A549 (cell line): ENCODE results near the gene CNTNAP2. TPM values are rescaled to one million over a fixed set of nuclear protein-coding genes. Genes with fewer than 3 reads are reported as not detected.

Source experiments
- ATAC-seq, 2 experiments: fragments of 200-7000 bp in 1 of 2; fragments of >200 bp in 1 of 2; cut with Nextera tagmentation in 1 of 2; cut with Tn5 transposase in 1 of 2; 3 replicates each; pipeline versions ENCODE4 v1.8.0 to v1.9.1; 2018 to 2020; ENCODE audit warnings: mild to moderate bottlenecking in 1 of 2, moderate library complexity in 1 of 2
- CTCF ChIA-PET: fragments of 300-600 bp; sonication (Branson Sonifier 250); formaldehyde crosslinking; extraction: SDS; loops from one replicate; lab custom pipeline; 2021; ENCODE audit warnings: antibody characterized with exemption, inconsistent platforms; lab: Yijun Ruan, JAX
- POLR2A ChIA-PET: fragments of 350-600 bp; formaldehyde crosslinking; extraction: SDS; loops from one replicate; lab custom pipeline; 2021; ENCODE audit warnings: antibody characterized with exemption, inconsistent platforms; lab: Yijun Ruan, JAX
- DNase-seq, 2 experiments: peaks; one replicate each; pipeline versions ENCODE4 v3.0.0 to v3.0.0-alpha.2; 2011 to 2016; ENCODE audit warnings: low read depth in 1 of 2, low spot score in 1 of 2
- FAIRE-seq: peaks from 2 replicates; lab custom pipeline; 2011; peaks lifted over from hg19 to GRCh38; lab: Jason Lieb, UNC
- H3K27ac ChIP-seq, 2 experiments: fragments of >200 bp; sonication (Bioruptor Twin); formaldehyde crosslinking; 3 replicates each; pipeline ENCODE4 v1.5.1; 2016 to 2017
- H3K4me1 ChIP-seq: fragments of >200 bp; sonication (Bioruptor Twin); formaldehyde crosslinking; 3 replicates; pipeline ENCODE4 v1.6.1; 2016
- H3K4me2 ChIP-seq: fragments of >200 bp; sonication (Bioruptor Twin); formaldehyde crosslinking; 3 replicates; pipeline ENCODE4 v1.6.1; 2016
- H3K4me3 ChIP-seq: fragments of >200 bp; sonication (Bioruptor Twin); formaldehyde crosslinking; 3 replicates; pipeline ENCODE4 v1.5.1; 2016
- H3K9me3 ChIP-seq: fragments of >200 bp; sonication (Bioruptor Twin); formaldehyde crosslinking; 3 replicates; pipeline ENCODE4 v1.6.1; 2016
- CHD4 ChIP-seq: fragments of 200-600 bp; sonication (generic); IDR thresholded peaks from 2 replicates; pipeline ENCODE4 v1.6.1; 2016; ENCODE audit warnings: antibody characterized with exemption, mild to moderate bottlenecking, borderline replicate concordance
- EHF ChIP-seq: fragments of 250-450 bp; sonication (Bioruptor Pico); IDR thresholded peaks from 2 replicates; pipeline ENCODE4 v1.5.0; 2020; ENCODE audit warnings: mild to moderate bottlenecking
- EHMT2 ChIP-seq: fragments of 200-600 bp; sonication (generic); IDR thresholded peaks from 2 replicates; pipeline ENCODE4 v1.6.1; 2016; ENCODE audit warnings: antibody characterized with exemption, low read depth, mild to moderate bottlenecking, moderate library complexity
- ESRRA ChIP-seq: fragments of 150-350 bp; IDR thresholded peaks from 2 replicates; pipeline ENCODE4 v1.6.1; 2014; ENCODE audit warnings: mild to moderate bottlenecking, low read length, borderline replicate concordance
- FOXS1 ChIP-seq: fragments of 250-450 bp; sonication (Bioruptor Pico); IDR thresholded peaks from 2 replicates; pipeline ENCODE4 v1.5.0; 2020; ENCODE audit warnings: mild to moderate bottlenecking, moderate library complexity
- HDAC2 ChIP-seq: fragments of 200-600 bp; sonication (generic); IDR thresholded peaks from 2 replicates; pipeline ENCODE4 v1.6.1; 2016
- HOXA7 ChIP-seq: fragments of 250-450 bp; sonication (Bioruptor Pico); IDR thresholded peaks from 2 replicates; pipeline ENCODE4 v1.5.0; 2020; ENCODE audit warnings: mild to moderate bottlenecking, moderate library complexity
- HOXB5 ChIP-seq: fragments of 250-450 bp; sonication (Bioruptor Pico); IDR thresholded peaks from 2 replicates; pipeline ENCODE4 v1.5.0; 2020; ENCODE audit warnings: mild to moderate bottlenecking, moderate library complexity
- JUN ChIP-seq, 2 experiments: fragments of >200 bp; sonication (Bioruptor Twin); formaldehyde crosslinking; IDR thresholded peaks; 2 replicates in 1 of 2; 3 replicates in 1 of 2; pipeline ENCODE4 v1.6.1; 2016 to 2017
- JUNB ChIP-seq: fragments of >200 bp; sonication (Bioruptor Twin); formaldehyde crosslinking; IDR thresholded peaks from 2 replicates; pipeline ENCODE4 v1.6.1; 2016
- MAZ ChIP-seq: fragments of 150-350 bp; IDR thresholded peaks from 2 replicates; pipeline ENCODE4 v1.6.1; 2014; ENCODE audit warnings: antibody characterized with exemption, low read depth, low read length, borderline replicate concordance
- MYC ChIP-seq: IDR thresholded peaks from 2 replicates; pipeline ENCODE4 v1.6.1; 2012; ENCODE audit warnings: mild to moderate bottlenecking, inconsistent platforms, low read length, improper control_type of control experiment, borderline replicate concordance
- NPAS2 ChIP-seq: fragments of 250-450 bp; sonication (Bioruptor Pico); IDR thresholded peaks from 2 replicates; pipeline ENCODE4 v1.8.0; 2022; ENCODE audit warnings: mild to moderate bottlenecking, moderate library complexity, borderline replicate concordance
- NR3C1 ChIP-seq: fragments of >200 bp; sonication (Bioruptor Twin); formaldehyde crosslinking; IDR thresholded peaks from 3 replicates; pipeline ENCODE4 v1.6.1; 2017
- POLR2A ChIP-seq: IDR thresholded peaks from 2 replicates; pipeline ENCODE4 v1.6.1; 2012; ENCODE audit warnings: mild to moderate bottlenecking, low read length
- RNF2 ChIP-seq: fragments of 200-600 bp; sonication (generic); IDR thresholded peaks from 2 replicates; pipeline ENCODE4 v1.6.1; 2016; ENCODE audit warnings: low read depth, mild to moderate bottlenecking, antibody characterized with exemption, moderate library complexity, borderline replicate concordance
- SMC3 ChIP-seq: fragments of >200 bp; sonication (Bioruptor Twin); formaldehyde crosslinking; IDR thresholded peaks from 3 replicates; pipeline ENCODE4 v1.6.1; 2018; ENCODE audit warnings: inconsistent platforms
- SREBF2 ChIP-seq: fragments of 450-650 bp; IDR thresholded peaks from 2 replicates; pipeline ENCODE4 v1.6.1; 2014; ENCODE audit warnings: mild to moderate bottlenecking, moderate library complexity
- ZSCAN20 ChIP-seq: fragments of 250-450 bp; sonication (Bioruptor Pico); IDR thresholded peaks from 2 replicates; pipeline ENCODE4 v1.8.0; 2022; ENCODE audit warnings: mild to moderate bottlenecking, moderate library complexity
- WGBS: methylation state at CpG from one replicate; pipeline ENCODE4 v1.1.6; 2017; ENCODE audit errors: missing lambda C conversion rate; 5-methylcytosine and 5-hydroxymethylcytosine counted together
- polyA plus RNA-seq, 4 experiments: library from polyadenylated mRNA; depleted of rRNA in 3 of 4; stranded (reverse); fragments of >200 nt; fragmentation: RNase III in 1 of 4; extraction: RNeasy Plus Mini Kit Qiagen cat#74134 plus additional on column Dnase treatment in 1 of 4; gene quantifications; 2 replicates in 3 of 4; 3 replicates in 1 of 4; pipeline ENCODE4 v1.2.3, GENCODE V29; 2011 to 2017
- TF ChIP-seq, protein P1 (sequence below): fragments of 250-450 bp; sonication (Bioruptor Pico); IDR thresholded peaks from 2 replicates; pipeline ENCODE4 v1.5.0; 2020; ENCODE audit warnings: low read depth, mild to moderate bottlenecking, moderate library complexity
- TF ChIP-seq, protein P2 (sequence below): IDR thresholded peaks from 2 replicates; pipeline ENCODE4 v1.6.1; 2012; ENCODE audit warnings: low read depth, borderline replicate concordance
- TF ChIP-seq, protein P3 (sequence below): IDR thresholded peaks from 2 replicates; pipeline ENCODE4 v1.6.1; 2012
- TF ChIP-seq, protein P4 (sequence below): fragments of >200 bp; sonication (Bioruptor Twin); formaldehyde crosslinking; IDR thresholded peaks from 2 replicates; pipeline ENCODE4 v1.6.1; 2016
- TF ChIP-seq, protein P5 (sequence below): IDR thresholded peaks from 2 replicates; pipeline ENCODE4 v1.6.1; 2012
- TF ChIP-seq, protein P6 (sequence below): fragments of >200 bp; sonication (Bioruptor Twin); formaldehyde crosslinking; IDR thresholded peaks from 3 replicates; pipeline ENCODE4 v1.5.1; 2016
- TF ChIP-seq, protein P7 (sequence below): fragments of 200-600 bp; sonication (generic); IDR thresholded peaks from 2 replicates; pipeline ENCODE4 v1.6.1; 2016; ENCODE audit warnings: antibody characterized with exemption, mild to moderate bottlenecking, moderate library complexity

The CNTNAP2 gene
- polyA plus RNA-seq, 2 of the 4 experiments (the other 2 are of a cell fraction), result 0.05 to 0.13 TPM

DNA sequence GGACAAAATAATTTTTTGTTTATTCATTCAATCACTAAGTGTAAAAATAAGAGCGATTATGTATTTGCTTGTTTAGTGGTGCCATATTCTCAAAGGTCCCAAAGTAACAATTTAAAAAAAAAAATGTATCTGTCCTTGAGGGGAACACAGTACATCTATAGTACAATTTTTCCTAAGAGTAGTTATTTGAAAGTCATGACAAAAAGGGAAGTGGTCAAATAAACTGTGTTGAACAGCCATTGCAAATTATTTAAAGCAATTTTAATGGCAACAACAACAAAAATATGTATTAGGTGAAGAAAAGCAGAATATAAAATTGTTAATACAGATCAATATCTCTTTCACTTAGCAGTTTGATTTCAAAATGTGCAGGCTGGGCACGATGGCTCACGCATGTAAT lies 943.5 kb downstream of the CNTNAP2 start:
- TF ChIP-seq ZSCAN20 (CRISPR knock-in tag) (no peak), EHF (no peak), HOXA7 (CRISPR knock-in tag) (no peak), CHD4 (no peak), POLR2A (no peak), EHMT2 (no peak), MYC (no peak), NR3C1 (no peak), HDAC2 (no peak), HOXB5 (CRISPR knock-in tag) (no peak), ESRRA (no peak)
- TF ChIP-seq, protein P1, sequence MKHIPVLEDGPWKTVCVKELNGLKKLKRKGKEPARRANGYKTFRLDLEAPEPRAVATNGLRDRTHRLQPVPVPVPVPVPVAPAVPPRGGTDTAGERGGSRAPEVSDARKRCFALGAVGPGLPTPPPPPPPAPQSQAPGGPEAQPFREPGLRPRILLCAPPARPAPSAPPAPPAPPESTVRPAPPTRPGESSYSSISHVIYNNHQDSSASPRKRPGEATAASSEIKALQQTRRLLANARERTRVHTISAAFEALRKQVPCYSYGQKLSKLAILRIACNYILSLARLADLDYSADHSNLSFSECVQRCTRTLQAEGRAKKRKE (CRISPR knock-in tag), result no peak
- TF ChIP-seq, protein P2, sequence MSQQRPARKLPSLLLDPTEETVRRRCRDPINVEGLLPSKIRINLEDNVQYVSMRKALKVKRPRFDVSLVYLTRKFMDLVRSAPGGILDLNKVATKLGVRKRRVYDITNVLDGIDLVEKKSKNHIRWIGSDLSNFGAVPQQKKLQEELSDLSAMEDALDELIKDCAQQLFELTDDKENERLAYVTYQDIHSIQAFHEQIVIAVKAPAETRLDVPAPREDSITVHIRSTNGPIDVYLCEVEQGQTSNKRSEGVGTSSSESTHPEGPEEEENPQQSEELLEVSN, result no peak
- TF ChIP-seq, protein P3, sequence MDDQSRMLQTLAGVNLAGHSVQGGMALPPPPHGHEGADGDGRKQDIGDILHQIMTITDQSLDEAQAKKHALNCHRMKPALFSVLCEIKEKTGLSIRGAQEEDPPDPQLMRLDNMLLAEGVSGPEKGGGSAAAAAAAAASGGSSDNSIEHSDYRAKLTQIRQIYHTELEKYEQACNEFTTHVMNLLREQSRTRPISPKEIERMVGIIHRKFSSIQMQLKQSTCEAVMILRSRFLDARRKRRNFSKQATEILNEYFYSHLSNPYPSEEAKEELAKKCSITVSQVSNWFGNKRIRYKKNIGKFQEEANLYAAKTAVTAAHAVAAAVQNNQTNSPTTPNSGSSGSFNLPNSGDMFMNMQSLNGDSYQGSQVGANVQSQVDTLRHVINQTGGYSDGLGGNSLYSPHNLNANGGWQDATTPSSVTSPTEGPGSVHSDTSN, result no peak
- TF ChIP-seq, protein P4, sequence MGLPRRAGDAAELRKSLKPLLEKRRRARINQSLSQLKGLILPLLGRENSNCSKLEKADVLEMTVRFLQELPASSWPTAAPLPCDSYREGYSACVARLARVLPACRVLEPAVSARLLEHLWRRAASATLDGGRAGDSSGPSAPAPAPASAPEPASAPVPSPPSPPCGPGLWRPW, result no peak
- TF ChIP-seq, protein P5, sequence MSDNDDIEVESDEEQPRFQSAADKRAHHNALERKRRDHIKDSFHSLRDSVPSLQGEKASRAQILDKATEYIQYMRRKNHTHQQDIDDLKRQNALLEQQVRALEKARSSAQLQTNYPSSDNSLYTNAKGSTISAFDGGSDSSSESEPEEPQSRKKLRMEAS, result no peak
- Histone ChIP-seq H3K27ac (no peak overlapping the region), H3K4me2 (no peak overlapping the region), H3K4me1 (no peaks in the 10 kb centered on the region), H3K4me3 (no peak overlapping the region), H3K9me3 (peaks cover 2% of the 10 kb centered on the region; the same call in 1 of the 3 replicates)
- no peak for DNase-seq
- WGBS, result 83% methylated on average over 3 of the region's 3 CpGs
- ChIA-PET CTCF (no interaction called here), POLR2A (no interaction called here)
- FAIRE-seq, result no peak
- no peak for ATAC-seq

DNA sequence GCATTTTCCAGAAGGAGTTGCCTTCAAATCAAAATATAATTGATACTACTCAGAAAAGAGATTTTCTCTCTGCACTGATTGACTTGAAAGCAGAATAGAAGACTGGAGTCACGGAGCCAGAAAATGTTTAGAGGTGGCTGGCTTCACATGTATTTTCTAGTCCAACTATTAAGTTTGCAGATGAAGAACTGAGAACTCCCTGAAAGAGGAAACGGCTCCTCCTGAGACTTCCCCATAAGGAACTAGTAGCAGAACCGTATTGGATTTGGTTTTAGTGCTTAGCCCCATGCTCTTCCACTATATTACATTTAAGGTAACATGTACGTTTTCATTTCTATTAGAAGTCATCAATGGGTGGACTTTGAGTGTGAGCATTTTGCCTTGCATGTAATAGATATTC lies 946.3 kb downstream of the CNTNAP2 start:
- no peak for FAIRE-seq
- no peak for DNase-seq
- no peak overlapping the region for H3K4me3 ChIP-seq
- no peak for TF ChIP-seq SMC3
- TF ChIP-seq SREBF2, result no peak
- no peak for TF ChIP-seq FOXS1 (CRISPR knock-in tag)
- no peak for TF ChIP-seq JUN (IDR thresholded peaks at IDR 0.05)
- WGBS, result 18% methylated on average over 4 of the region's 4 CpGs
- H3K27ac ChIP-seq, result no peak overlapping the region
- ATAC-seq, result no peak
- POLR2A ChIA-PET, result no interaction called here
- no peak overlapping the region for H3K4me2 ChIP-seq
- CTCF ChIA-PET, result no interaction called here
- no peaks in the 10 kb centered on the region for H3K4me1 ChIP-seq
- H3K9me3 ChIP-seq, result peaks cover 2% of the 10 kb centered on the region; the same call in 1 of the 3 replicates

DNA sequence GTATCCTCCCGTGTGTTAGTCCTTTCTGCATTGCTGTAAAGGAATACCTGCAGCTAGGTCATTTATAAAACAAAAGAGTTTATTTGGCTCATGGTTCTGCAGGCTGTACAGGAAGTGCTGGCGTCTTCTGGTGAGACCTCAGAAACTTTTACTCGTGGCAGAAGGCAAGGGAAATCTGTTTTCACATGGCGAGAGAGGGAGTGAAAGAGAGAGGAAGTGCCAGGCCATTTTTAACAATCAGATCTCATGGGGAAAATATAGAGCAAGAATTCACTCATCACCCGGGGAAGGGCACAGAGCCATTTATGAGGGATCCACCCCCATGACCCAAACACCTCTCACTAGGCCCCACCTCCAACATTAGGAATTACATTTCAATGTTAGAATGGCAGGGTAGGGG lies 952.2 kb downstream of the CNTNAP2 start:
- no peak overlapping the region for H3K4me2 ChIP-seq
- CTCF ChIA-PET, result no interaction called here
- ATAC-seq (no peak), DNase-seq (no peak), FAIRE-seq (no peak)
- POLR2A ChIA-PET, result no interaction called here
- H3K4me1 ChIP-seq, result no peaks in the 10 kb centered on the region
- H3K4me3 ChIP-seq, result no peak overlapping the region
- H3K27ac ChIP-seq, result no peak overlapping the region
- WGBS, result 30% methylated on average over 5 of the region's 5 CpGs
- 0 out of 3 replicates have a peak, but pooled peaks cover 3% of the 10 kb centered on the region for H3K9me3 ChIP-seq
- TF ChIP-seq NPAS2 (CRISPR knock-in tag) (no peak), HOXA7 (CRISPR knock-in tag) (no peak), RNF2 (no peak), SMC3 (no peak), MAZ (no peak), ZSCAN20 (CRISPR knock-in tag) (no peak), MYC (no peak), JUNB (no peak)
- TF ChIP-seq, protein P6, sequence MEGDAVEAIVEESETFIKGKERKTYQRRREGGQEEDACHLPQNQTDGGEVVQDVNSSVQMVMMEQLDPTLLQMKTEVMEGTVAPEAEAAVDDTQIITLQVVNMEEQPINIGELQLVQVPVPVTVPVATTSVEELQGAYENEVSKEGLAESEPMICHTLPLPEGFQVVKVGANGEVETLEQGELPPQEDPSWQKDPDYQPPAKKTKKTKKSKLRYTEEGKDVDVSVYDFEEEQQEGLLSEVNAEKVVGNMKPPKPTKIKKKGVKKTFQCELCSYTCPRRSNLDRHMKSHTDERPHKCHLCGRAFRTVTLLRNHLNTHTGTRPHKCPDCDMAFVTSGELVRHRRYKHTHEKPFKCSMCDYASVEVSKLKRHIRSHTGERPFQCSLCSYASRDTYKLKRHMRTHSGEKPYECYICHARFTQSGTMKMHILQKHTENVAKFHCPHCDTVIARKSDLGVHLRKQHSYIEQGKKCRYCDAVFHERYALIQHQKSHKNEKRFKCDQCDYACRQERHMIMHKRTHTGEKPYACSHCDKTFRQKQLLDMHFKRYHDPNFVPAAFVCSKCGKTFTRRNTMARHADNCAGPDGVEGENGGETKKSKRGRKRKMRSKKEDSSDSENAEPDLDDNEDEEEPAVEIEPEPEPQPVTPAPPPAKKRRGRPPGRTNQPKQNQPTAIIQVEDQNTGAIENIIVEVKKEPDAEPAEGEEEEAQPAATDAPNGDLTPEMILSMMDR, result no peak
- TF ChIP-seq, protein P7, sequence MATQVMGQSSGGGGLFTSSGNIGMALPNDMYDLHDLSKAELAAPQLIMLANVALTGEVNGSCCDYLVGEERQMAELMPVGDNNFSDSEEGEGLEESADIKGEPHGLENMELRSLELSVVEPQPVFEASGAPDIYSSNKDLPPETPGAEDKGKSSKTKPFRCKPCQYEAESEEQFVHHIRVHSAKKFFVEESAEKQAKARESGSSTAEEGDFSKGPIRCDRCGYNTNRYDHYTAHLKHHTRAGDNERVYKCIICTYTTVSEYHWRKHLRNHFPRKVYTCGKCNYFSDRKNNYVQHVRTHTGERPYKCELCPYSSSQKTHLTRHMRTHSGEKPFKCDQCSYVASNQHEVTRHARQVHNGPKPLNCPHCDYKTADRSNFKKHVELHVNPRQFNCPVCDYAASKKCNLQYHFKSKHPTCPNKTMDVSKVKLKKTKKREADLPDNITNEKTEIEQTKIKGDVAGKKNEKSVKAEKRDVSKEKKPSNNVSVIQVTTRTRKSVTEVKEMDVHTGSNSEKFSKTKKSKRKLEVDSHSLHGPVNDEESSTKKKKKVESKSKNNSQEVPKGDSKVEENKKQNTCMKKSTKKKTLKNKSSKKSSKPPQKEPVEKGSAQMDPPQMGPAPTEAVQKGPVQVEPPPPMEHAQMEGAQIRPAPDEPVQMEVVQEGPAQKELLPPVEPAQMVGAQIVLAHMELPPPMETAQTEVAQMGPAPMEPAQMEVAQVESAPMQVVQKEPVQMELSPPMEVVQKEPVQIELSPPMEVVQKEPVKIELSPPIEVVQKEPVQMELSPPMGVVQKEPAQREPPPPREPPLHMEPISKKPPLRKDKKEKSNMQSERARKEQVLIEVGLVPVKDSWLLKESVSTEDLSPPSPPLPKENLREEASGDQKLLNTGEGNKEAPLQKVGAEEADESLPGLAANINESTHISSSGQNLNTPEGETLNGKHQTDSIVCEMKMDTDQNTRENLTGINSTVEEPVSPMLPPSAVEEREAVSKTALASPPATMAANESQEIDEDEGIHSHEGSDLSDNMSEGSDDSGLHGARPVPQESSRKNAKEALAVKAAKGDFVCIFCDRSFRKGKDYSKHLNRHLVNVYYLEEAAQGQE, result no peak
- TF ChIP-seq, protein P3, result no peak
